ENCODE data around the gene POFUT1.

DNA sequence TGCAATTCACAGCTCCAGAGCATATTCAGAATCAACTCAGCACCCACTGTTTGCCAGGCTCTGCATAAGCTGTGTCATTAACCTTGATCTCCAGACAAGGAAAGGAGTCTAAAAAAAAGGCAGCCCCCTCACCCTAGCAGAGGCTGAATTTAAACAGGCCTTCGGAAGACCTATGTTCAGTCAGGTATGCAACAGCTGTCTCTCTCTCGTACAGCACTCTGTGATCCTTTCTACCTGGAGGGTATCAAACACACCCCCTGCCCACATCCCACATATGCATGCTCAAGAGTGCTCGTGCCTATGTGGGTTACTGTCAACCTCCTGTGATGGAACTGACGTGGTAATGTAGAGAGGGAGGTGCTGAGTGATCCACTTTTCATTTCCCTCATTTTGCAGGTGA is 8.7 kb upstream of the POFUT1 start:
- TF ChIP-seq, protein P1, sequence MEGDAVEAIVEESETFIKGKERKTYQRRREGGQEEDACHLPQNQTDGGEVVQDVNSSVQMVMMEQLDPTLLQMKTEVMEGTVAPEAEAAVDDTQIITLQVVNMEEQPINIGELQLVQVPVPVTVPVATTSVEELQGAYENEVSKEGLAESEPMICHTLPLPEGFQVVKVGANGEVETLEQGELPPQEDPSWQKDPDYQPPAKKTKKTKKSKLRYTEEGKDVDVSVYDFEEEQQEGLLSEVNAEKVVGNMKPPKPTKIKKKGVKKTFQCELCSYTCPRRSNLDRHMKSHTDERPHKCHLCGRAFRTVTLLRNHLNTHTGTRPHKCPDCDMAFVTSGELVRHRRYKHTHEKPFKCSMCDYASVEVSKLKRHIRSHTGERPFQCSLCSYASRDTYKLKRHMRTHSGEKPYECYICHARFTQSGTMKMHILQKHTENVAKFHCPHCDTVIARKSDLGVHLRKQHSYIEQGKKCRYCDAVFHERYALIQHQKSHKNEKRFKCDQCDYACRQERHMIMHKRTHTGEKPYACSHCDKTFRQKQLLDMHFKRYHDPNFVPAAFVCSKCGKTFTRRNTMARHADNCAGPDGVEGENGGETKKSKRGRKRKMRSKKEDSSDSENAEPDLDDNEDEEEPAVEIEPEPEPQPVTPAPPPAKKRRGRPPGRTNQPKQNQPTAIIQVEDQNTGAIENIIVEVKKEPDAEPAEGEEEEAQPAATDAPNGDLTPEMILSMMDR (IDR thresholded peaks at IDR 0.05), result no peak
- TF ChIP-seq JUN (CRISPR knock-in tag; IDR thresholded peaks at IDR 0.05) (no peak), CREB1 (CRISPR knock-in tag; IDR thresholded peaks at IDR 0.05) (no peak), ZNF138 (CRISPR knock-in tag; conservative IDR thresholded peaks at IDR 0.05) (no peak)
- TF ChIP-seq, protein P2, sequence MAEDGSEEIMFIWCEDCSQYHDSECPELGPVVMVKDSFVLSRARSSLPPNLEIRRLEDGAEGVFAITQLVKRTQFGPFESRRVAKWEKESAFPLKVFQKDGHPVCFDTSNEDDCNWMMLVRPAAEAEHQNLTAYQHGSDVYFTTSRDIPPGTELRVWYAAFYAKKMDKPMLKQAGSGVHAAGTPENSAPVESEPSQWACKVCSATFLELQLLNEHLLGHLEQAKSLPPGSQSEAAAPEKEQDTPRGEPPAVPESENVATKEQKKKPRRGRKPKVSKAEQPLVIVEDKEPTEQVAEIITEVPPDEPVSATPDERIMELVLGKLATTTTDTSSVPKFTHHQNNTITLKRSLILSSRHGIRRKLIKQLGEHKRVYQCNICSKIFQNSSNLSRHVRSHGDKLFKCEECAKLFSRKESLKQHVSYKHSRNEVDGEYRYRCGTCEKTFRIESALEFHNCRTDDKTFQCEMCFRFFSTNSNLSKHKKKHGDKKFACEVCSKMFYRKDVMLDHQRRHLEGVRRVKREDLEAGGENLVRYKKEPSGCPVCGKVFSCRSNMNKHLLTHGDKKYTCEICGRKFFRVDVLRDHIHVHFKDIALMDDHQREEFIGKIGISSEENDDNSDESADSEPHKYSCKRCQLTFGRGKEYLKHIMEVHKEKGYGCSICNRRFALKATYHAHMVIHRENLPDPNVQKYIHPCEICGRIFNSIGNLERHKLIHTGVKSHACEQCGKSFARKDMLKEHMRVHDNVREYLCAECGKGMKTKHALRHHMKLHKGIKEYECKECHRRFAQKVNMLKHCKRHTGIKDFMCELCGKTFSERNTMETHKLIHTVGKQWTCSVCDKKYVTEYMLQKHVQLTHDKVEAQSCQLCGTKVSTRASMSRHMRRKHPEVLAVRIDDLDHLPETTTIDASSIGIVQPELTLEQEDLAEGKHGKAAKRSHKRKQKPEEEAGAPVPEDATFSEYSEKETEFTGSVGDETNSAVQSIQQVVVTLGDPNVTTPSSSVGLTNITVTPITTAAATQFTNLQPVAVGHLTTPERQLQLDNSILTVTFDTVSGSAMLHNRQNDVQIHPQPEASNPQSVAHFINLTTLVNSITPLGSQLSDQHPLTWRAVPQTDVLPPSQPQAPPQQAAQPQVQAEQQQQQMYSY (CRISPR knock-in tag; IDR thresholded peaks at IDR 0.05), result no peak
- TF ChIP-seq, protein P3, sequence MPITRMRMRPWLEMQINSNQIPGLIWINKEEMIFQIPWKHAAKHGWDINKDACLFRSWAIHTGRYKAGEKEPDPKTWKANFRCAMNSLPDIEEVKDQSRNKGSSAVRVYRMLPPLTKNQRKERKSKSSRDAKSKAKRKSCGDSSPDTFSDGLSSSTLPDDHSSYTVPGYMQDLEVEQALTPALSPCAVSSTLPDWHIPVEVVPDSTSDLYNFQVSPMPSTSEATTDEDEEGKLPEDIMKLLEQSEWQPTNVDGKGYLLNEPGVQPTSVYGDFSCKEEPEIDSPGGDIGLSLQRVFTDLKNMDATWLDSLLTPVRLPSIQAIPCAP (CRISPR knock-in tag; IDR thresholded peaks at IDR 0.05), result no peak
- TF ChIP-seq, protein P4, sequence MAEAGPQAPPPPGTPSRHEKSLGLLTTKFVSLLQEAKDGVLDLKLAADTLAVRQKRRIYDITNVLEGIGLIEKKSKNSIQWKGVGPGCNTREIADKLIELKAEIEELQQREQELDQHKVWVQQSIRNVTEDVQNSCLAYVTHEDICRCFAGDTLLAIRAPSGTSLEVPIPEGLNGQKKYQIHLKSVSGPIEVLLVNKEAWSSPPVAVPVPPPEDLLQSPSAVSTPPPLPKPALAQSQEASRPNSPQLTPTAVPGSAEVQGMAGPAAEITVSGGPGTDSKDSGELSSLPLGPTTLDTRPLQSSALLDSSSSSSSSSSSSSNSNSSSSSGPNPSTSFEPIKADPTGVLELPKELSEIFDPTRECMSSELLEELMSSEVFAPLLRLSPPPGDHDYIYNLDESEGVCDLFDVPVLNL (CRISPR knock-in tag; IDR thresholded peaks at IDR 0.05; ENCODE audit: borderline replicate concordance, low read depth), result no peak
